GM12878 (cell line): ENCODE measurements around the gene LETM1. TPM values are rescaled to one million over a fixed set of nuclear protein-coding genes. Genes with fewer than 3 reads are reported as not detected.
A peak's percentile ranks its signal among the peaks of the same experiment; 100 is the strongest.

Experiments used
- ATAC-seq: fragments of 200-7000 bp; cut with Tn5 transposase; 3 replicates; pipeline ENCODE4 v1.9.1; 2020; ENCODE audit warnings: mild to moderate bottlenecking, moderate library complexity
- BruUV-seq: library from RNA; stranded (reverse); fragments of 400-500 nt; replicated peaks from 2 replicates; lab custom pipeline; 2021; lab: Mats Ljungman, UMichigan
- CTCF ChIA-PET: fragments of 300-600 bp; sonication (Branson Sonifier 250); formaldehyde crosslinking; extraction: SDS; loops from one replicate; lab custom pipeline; 2021; ENCODE audit warnings: inconsistent platforms; lab: Yijun Ruan, JAX
- POLR2A ChIA-PET: fragments of 350-600 bp; formaldehyde crosslinking; extraction: SDS; loops from one replicate; lab custom pipeline; 2021; ENCODE audit warnings: inconsistent platforms; lab: Charles Lee
- RAD21 ChIA-PET: fragments of 300-600 bp; sonication (Branson Sonifier 250); formaldehyde crosslinking; loops from one replicate; lab custom pipeline; 2023; ENCODE audit warnings: antibody characterized with exemption; ENCODE audit not compliant: unreplicated experiment; lab: Charles Lee
- SMC1A ChIA-PET: fragments of 300-600 bp; sonication (Branson Sonifier 250); formaldehyde crosslinking; loops from one replicate; lab custom pipeline; 2023; ENCODE audit not compliant: unreplicated experiment, uncharacterized antibody; lab: Charles Lee
- DNase-seq: peaks from one replicate; pipeline ENCODE4 v3.0.0-alpha.2; 2011; ENCODE audit warnings: low read depth, low spot score
- FAIRE-seq: peaks from 3 replicates; lab custom pipeline; 2011; peaks lifted over from hg19 to GRCh38; lab: Jason Lieb, UNC
- H2AFZ ChIP-seq: 2 replicates; pipeline ENCODE4 v1.6.0; 2011; ENCODE audit warnings: low read depth, low read length, control low read depth; ENCODE audit not compliant: control insufficient read depth
- H3K27ac ChIP-seq: 2 replicates; pipeline ENCODE4 v1.5.1; 2011; ENCODE audit warnings: control low read depth; ENCODE audit not compliant: control insufficient read depth, insufficient read depth
- H3K27me3 ChIP-seq, 2 experiments: replicated peaks in 1 of 2; 2 replicates each; pipeline versions ENCODE4 v1.6.0 to v1.6.1; 2011; ENCODE audit warnings: low read length in 1 of 2; ENCODE audit not compliant: control insufficient read depth in 2 of 2, insufficient read depth in 2 of 2
- H3K36me3 ChIP-seq, 2 experiments: 2 replicates each; pipeline ENCODE4 v1.5.1; 2011; ENCODE audit warnings: low read length in 1 of 2; ENCODE audit not compliant: control insufficient read depth in 2 of 2, insufficient read depth in 2 of 2
- H3K4me1 ChIP-seq: 2 replicates; pipeline ENCODE4 v1.6.1; 2011; ENCODE audit warnings: mild to moderate bottlenecking, low read length, moderate library complexity, mixed read lengths; ENCODE audit not compliant: control insufficient read depth, insufficient read depth
- H3K4me2 ChIP-seq: 2 replicates; pipeline ENCODE4 v1.6.0; 2011; ENCODE audit warnings: control low read depth; ENCODE audit not compliant: control insufficient read depth, insufficient read depth
- H3K4me3 ChIP-seq: fragments of 200-600 bp; sonication (generic); 2 replicates; pipeline ENCODE4 v1.5.1; 2016
- H3K79me2 ChIP-seq: 2 replicates; pipeline ENCODE4 v1.6.0; 2011; ENCODE audit warnings: low read length; ENCODE audit not compliant: control insufficient read depth, insufficient read depth
- H3K9ac ChIP-seq: 2 replicates; pipeline ENCODE4 v1.8.0; 2011; ENCODE audit warnings: low read length, control low read depth, mixed read lengths; ENCODE audit not compliant: control insufficient read depth, insufficient read depth
- H3K9me3 ChIP-seq: replicated peaks from 3 replicates; pipeline ENCODE4 v1.5.1; 2011; ENCODE audit warnings: mild to moderate bottlenecking, low read length; ENCODE audit not compliant: control insufficient read depth, insufficient read depth
- H4K20me1 ChIP-seq: 2 replicates; pipeline ENCODE4 v1.6.0; 2011; ENCODE audit not compliant: control insufficient read depth, insufficient read depth
- BHLHE40 ChIP-seq, 2 experiments: fragments of 450-650 bp in 1 of 2; IDR thresholded peaks; 2 replicates each; pipeline ENCODE4 v1.6.1; 2011 to 2017; ENCODE audit warnings: low read depth in 2 of 2, borderline replicate concordance in 1 of 2, improper control_type of control experiment in 1 of 2, low read length in 1 of 2, mild to moderate bottlenecking in 1 of 2
- CHD2 ChIP-seq: IDR thresholded peaks from 2 replicates; pipeline ENCODE4 v1.6.1; 2011; ENCODE audit warnings: low read depth, low read length, improper control_type of control experiment, borderline replicate concordance
- FOXM1 ChIP-seq: IDR thresholded peaks from 2 replicates; pipeline ENCODE4 v1.6.1; 2012; ENCODE audit warnings: low read depth, mild to moderate bottlenecking, inconsistent platforms, low read length, moderate library complexity
- GABPA ChIP-seq: IDR thresholded peaks from 2 replicates; pipeline ENCODE4 v1.6.1; 2014; ENCODE audit warnings: antibody characterized with exemption, low read depth, mild to moderate bottlenecking, inconsistent platforms
- GATAD2B ChIP-seq: fragments of 450-650 bp; conservative IDR thresholded peaks from 2 replicates; pipeline ENCODE4 v1.6.1; 2017; ENCODE audit warnings: low read depth, mild to moderate bottlenecking, moderate library complexity
- RFX5 ChIP-seq: IDR thresholded peaks from 2 replicates; pipeline ENCODE4 v1.6.1; 2011; ENCODE audit warnings: low read depth, low read length, improper control_type of control experiment
- SUZ12 ChIP-seq: fragments of 200-600 bp; sonication (generic); IDR thresholded peaks from one replicate; pipeline ENCODE4 v1.6.1; 2018; ENCODE audit warnings: antibody characterized with exemption, mild to moderate bottlenecking; ENCODE audit not compliant: unreplicated experiment
- TARDBP ChIP-seq: IDR thresholded peaks from 2 replicates; pipeline ENCODE4 v1.6.1; 2016; ENCODE audit warnings: borderline replicate concordance
- USF1 ChIP-seq: IDR thresholded peaks from 2 replicates; pipeline ENCODE4 v1.6.1; 2011; ENCODE audit warnings: borderline replicate concordance, low read depth, mild to moderate bottlenecking, moderate library complexity, mixed read lengths, low read length; ENCODE audit not compliant: insufficient read depth; ENCODE audit errors: extremely low read length
- ZBTB11 ChIP-seq: fragments of 450-650 bp; formaldehyde crosslinking; IDR thresholded peaks from 2 replicates; pipeline ENCODE4 v1.5.0; 2022; ENCODE audit warnings: mild to moderate bottlenecking, missing genetic modification characterization
- ZNF207 ChIP-seq: fragments of 450-650 bp; IDR thresholded peaks from 2 replicates; pipeline ENCODE4 v1.6.1; 2014; ENCODE audit warnings: antibody characterized with exemption, mild to moderate bottlenecking, borderline replicate concordance
- WGBS: methylation state at CpG from one replicate; pipeline ENCODE4 v1.1.6; 2016; ENCODE audit warnings: low lambda C conversion rate; ENCODE audit not compliant: insufficient replicate concordance, insufficient coverage; ENCODE audit errors: missing lambda C conversion rate; 5-methylcytosine and 5-hydroxymethylcytosine counted together
- in situ Hi-C: fragments of 300-500 bp; cut with MboI; formaldehyde crosslinking; loops from 9 replicates; pipeline ENCODE4 v1.14.3; 2018; ENCODE audit warnings: mixed read lengths
- intact Hi-C: fragments of 100-400 bp; cut with micrococcal nuclease; formaldehyde crosslinking; loops from one replicate; pipeline ENCODE4 v1.14.2; 2022; ENCODE audit not compliant: unreplicated experiment
- polyA plus RNA-seq, 11 experiments: library from polyadenylated mRNA; depleted of rRNA in 4 of 11; unstranded in 6 of 11; stranded (reverse) in 5 of 11; fragments of >200 nt; fragmentation: Nextera tagmentation in 4 of 11; fragmentation: Illumina TruSeq in 1 of 11; extraction: Ambion mirVana in 4 of 11; extraction: Trizol in 1 of 11; gene quantifications; 1 replicate in 1 of 11; 2 replicates in 10 of 11; pipeline versions ENCODE4 v1.2.1 to v1.2.3, GENCODE V29; 2011 to 2016; ENCODE audit warnings: inconsistent platforms in 2 of 11, missing spikeins in 2 of 11, low read depth in 1 of 11
- total RNA-seq, 4 experiments: library from RNA; depleted of rRNA in 3 of 4; stranded (reverse); fragments of >200 nt in 3 of 4; fragmentation: Illumina TruSeq in 1 of 4; extraction: Trizol in 1 of 4; gene quantifications; 2 replicates each; pipeline versions ENCODE4 v1.2.1 to v1.2.3, GENCODE V29; 2013 to 2021
- TF ChIP-seq, protein P1 (sequence below): fragments of 450-650 bp; IDR thresholded peaks from 2 replicates; pipeline ENCODE4 v1.6.1; 2017; ENCODE audit warnings: borderline replicate concordance
- TF ChIP-seq, protein P2 (sequence below): IDR thresholded peaks from 2 replicates; pipeline ENCODE4 v1.6.1; 2012; ENCODE audit warnings: low read length, inconsistent platforms

Gene LETM1
- total and polyA plus RNA-seq, 10 of the 15 experiments (the other 5 are each of a cell fraction or from before 2014, with no cell fraction given): 2.6 to 65.2 (median 30.2) TPM

DNA sequence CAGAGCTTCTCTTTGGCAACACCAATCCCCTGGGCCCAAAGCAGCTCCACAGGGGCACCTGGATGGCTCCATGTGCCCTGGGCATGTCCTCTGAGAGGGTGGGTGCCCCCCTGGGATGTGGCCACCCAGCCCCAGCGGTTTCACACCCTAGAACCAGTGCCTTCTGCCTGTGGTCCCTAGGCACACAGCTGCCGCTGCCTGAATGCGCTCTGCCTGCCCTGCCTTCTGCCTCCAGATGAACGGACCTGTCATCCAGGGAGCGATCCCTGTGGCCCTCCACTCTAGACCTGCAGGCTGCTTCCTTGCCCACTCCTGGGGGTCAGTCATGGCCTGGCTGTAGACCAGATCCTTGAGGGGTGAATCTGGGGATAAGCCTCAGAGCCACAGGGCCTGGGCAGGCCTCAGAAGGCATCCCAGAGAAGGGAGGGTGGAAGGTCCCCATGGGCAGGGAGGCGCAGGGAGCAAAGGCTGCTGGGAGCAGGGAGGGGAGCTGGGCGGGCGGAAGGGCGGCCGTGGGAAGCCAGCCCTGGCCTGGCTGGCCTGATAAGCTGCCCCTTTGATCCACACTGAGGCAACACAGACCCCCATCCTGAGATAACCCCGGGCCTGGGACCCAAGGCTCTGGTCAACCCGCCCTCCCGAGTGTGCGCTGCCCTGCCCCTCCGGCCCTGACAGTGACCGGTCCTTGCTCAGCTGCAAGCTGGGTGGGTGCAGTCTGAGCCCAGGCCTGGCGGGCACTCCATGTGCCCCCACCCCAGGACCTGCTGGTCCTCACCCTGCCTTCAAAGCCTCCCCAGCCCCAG is 71.0 kb downstream of the LETM1 start (continued):
- no peak for TF ChIP-seq SUZ12
- no peak for TF ChIP-seq ZNF207
- TF ChIP-seq FOXM1: no peak
- no peak for TF ChIP-seq TARDBP

DNA sequence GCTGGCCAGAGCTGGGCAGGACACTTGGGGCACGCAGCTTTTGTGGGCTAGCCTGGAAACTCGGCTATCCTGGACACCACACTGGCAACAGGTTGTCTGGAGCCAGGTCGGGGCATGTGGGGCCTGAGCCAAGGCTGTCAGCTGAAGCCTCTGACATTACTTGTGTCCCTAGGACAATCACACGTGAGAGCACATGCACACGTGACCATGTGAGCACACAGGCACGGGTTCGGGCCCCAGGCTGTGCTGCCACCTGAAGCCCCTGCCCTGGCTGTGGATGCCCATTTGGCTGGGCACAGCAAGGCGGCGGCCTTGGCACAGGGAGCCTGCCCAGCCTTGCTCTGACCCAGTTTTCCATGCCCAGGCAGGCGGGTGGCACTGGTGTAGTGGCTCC is 71.6 kb downstream of the LETM1 start:
- Histone ChIP-seq H3K9me3 (no peaks in the 10 kb centered on the region), H3K9ac (no peak overlapping the region), H3K79me2 (no peaks in the 10 kb centered on the region), H3K4me1 (no peaks in the 10 kb centered on the region), H3K27ac (no peak overlapping the region), H3K4me3 (no peak overlapping the region), H4K20me1 (no peaks in the 10 kb centered on the region), H2AFZ (no peak overlapping the region), H3K27me3 (no peaks in the 10 kb centered on the region; a peak in 1 of 4 replicates), H3K4me2 (no peak overlapping the region), H3K36me3 (no peaks in the 10 kb centered on the region)
- no TSS peak for BruUV-seq
- 24% methylated on average over 10 of the region's 10 CpGs for WGBS
- ChIA-PET RAD21 (no interaction called here), POLR2A (no interaction called here), CTCF (interaction anchor here (1.0 kb wide), 1 partner anchor 91 kb away, joined by 3 read pairs; no protein-coding TSS in a partner anchor), SMC1A (no interaction called here)
- intact Hi-C loops (no loop called here), in situ Hi-C loops (no loop called here)
- ATAC-seq (no peak; the same call in 2 of the 3 replicates), DNase-seq (no peak), FAIRE-seq (no peak)
- TF ChIP-seq CHD2 (no peak), ZBTB11 (CRISPR knock-in tag) (no peak), USF1 (peak; percentile 55), BHLHE40 (IDR thresholded peaks at IDR 0.05; ENCODE audit: borderline replicate concordance in 1 of 2, low read depth in 2 of 2, low read length in 1 of 2) (0 out of 4 replicates have a peak, but pooled peaks of 1 of the 2 experiments have one; percentile 13), RFX5 (no peak), GABPA (no peak), GATAD2B (no peak)
- TF ChIP-seq, protein P1, sequence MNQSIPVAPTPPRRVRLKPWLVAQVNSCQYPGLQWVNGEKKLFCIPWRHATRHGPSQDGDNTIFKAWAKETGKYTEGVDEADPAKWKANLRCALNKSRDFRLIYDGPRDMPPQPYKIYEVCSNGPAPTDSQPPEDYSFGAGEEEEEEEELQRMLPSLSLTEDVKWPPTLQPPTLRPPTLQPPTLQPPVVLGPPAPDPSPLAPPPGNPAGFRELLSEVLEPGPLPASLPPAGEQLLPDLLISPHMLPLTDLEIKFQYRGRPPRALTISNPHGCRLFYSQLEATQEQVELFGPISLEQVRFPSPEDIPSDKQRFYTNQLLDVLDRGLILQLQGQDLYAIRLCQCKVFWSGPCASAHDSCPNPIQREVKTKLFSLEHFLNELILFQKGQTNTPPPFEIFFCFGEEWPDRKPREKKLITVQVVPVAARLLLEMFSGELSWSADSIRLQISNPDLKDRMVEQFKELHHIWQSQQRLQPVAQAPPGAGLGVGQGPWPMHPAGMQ: no peak
- TF ChIP-seq, protein P2, sequence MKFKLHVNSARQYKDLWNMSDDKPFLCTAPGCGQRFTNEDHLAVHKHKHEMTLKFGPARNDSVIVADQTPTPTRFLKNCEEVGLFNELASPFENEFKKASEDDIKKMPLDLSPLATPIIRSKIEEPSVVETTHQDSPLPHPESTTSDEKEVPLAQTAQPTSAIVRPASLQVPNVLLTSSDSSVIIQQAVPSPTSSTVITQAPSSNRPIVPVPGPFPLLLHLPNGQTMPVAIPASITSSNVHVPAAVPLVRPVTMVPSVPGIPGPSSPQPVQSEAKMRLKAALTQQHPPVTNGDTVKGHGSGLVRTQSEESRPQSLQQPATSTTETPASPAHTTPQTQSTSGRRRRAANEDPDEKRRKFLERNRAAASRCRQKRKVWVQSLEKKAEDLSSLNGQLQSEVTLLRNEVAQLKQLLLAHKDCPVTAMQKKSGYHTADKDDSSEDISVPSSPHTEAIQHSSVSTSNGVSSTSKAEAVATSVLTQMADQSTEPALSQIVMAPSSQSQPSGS: no peak
